Measurements from ENCODE around the gene GRIN3A.
"Not testable (repeated sequence)": the region's sequence is repeated elsewhere in the genome, so short reads cannot be mapped to it uniquely, and the experiment has no call there.

Gene GRIN3A

GRCh38 chr9:101738566-101739183, at the start of gene GRIN3A:
Gene GRIN3A (minus strand): TSS chr9:101738647. CDS start chr9:101737979, 668 bp downstream.
- no peak for DNase-seq (ENCODE audit: low read depth)

DNA sequence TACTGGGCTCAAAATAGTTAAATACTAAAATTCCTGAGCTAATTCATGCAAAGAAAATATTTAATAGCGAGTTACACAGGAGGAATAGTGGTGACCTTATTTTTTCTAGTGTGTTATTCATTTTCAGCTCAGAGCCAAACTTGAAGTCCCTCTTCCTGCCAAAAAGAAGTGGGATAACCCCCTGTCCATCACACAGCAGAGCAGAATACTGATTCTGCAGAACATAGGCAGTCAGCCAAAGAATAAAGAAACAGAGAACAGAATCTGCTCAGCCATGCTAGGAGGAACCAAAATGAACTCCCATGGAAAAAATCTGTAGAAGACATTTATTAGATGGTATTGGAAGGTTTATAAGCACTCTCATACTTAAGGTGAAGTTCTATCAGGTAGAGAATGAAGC, 49.4 kb upstream of the GRIN3A start:
- DNase-seq (ENCODE audit: low read depth), result no peak

DNA sequence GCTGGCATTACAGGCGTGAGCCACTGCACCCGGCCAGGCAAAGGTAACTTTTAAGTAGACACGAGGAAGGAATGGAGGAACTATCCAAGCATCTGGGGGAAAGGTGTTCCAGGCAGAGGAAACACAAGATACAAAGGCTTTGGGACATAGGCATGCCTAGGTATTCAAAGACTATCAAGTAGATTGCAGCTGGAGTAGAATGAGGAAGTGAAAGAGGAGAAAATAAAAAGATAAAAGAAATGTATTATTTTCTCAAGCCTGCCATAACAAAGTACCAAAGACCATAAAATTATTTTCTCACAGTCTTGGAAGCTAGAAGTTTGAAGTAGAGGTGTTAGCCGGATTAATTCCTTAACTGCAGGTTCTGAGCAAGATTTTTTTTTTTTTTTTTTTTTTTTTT, 39.9 kb upstream of the GRIN3A start:
- no peak for DNase-seq (ENCODE audit: low read depth)

DNA sequence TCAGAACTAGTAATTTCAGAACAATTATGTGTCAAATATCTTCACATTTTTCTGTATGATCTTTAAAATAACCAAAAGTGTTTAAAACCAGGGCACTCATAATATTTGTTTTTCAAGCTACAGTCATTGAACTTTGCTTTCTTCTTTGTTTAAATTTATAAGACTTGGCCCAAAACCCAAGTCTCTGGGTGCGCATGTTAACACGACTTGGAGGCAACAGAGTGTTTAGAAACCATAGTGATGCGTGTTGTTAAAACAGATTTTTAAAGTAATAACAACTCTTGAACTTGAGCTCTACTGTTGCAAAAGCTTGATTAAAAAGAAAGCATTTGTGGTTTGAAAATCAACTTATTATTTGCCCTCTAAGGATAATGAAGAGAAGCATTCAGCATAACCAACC, 26.0 kb upstream of the GRIN3A start:
- no peak for DNase-seq (ENCODE audit: low read depth)

- DNase-seq (ENCODE audit: low read depth), result no peak
Measured at GRCh38 chr9:101758304-101758930, 20.0 kb upstream of the GRIN3A start.

GRCh38 chr9:101753716-101754115, 15.3 kb upstream of the GRIN3A start:
- no peak for DNase-seq (ENCODE audit: low read depth)

DNA sequence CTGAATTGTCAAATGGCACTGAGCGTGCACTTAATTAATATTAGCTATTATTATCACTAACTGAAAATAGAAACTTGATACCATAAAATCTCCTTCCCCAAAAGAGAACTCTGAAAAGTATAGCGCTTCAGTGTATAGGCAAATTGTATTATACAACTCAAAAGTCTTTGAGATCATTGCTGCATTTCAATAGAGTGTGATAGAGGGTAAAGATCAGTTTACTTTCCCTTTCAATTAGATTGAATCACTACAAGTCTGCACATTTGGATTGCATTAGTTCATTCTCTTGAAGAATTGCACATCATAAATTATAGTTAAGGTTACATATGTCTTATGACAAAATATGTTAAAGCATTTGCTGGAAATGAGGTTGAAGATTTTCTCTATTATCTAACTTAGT, 13.4 kb upstream of the GRIN3A start:
- DNase-seq (ENCODE audit: low read depth), result no peak

- DNase-seq (ENCODE audit: low read depth), result no peak
Measured at GRCh38 chr9:101739311-101739710, 864 bp upstream of the GRIN3A start.

- DNase-seq (ENCODE audit: low read depth), result no peak
Measured at GRCh38 chr9:101737705-101738565, 512 bp downstream of the GRIN3A start.

DNA sequence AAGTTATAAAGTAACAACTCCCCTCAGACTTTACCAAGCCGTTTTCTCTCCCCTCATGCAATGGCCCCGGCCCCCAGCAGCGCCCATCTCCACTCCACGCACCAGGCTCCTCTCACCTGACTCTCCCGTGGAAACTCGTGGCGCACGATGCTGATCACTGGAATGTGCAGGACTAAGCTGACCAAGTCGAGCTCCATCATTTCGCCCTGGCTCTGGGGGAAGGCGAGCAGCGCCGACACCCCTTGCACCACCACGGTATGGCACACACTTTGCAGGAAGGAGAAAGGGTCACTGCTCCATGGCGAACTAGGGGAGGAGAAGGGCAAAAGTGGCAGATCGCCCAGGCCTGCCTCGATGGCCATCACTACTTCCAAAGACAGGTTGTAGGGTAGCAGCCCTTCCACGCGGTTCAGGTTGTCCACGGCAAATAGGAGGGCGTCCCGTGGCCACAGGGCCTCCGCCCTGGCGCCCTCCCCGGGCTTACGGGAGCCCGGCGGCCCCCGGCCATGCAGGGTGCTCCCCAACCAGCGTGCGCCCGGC, 1.2 kb downstream of the GRIN3A start:
- DNase-seq (ENCODE audit: low read depth), result no peak

- no peak for DNase-seq (ENCODE audit: low read depth)
Measured at GRCh38 chr9:101736717-101737116, 1.7 kb downstream of the GRIN3A start.

DNA sequence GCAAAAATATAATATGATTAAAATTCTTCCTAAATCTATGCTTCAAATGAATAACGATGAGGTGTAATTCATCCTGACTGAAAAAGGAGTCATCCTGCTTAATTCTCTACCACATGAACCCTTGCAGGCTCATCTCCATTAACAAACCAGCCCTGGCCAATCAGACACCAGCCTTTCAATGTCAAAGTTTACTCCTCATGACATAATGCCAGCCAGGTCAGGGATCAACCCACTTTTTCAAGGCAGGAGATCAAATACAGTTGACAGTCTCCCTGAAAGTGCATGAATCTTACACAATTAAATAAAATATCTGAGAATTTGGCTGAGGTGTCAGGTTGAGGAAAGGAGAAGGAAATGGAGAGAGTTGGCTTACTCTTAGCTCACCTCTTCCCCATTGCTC, 7.0 kb downstream of the GRIN3A start:
- DNase-seq (ENCODE audit: low read depth), result no peak

DNA sequence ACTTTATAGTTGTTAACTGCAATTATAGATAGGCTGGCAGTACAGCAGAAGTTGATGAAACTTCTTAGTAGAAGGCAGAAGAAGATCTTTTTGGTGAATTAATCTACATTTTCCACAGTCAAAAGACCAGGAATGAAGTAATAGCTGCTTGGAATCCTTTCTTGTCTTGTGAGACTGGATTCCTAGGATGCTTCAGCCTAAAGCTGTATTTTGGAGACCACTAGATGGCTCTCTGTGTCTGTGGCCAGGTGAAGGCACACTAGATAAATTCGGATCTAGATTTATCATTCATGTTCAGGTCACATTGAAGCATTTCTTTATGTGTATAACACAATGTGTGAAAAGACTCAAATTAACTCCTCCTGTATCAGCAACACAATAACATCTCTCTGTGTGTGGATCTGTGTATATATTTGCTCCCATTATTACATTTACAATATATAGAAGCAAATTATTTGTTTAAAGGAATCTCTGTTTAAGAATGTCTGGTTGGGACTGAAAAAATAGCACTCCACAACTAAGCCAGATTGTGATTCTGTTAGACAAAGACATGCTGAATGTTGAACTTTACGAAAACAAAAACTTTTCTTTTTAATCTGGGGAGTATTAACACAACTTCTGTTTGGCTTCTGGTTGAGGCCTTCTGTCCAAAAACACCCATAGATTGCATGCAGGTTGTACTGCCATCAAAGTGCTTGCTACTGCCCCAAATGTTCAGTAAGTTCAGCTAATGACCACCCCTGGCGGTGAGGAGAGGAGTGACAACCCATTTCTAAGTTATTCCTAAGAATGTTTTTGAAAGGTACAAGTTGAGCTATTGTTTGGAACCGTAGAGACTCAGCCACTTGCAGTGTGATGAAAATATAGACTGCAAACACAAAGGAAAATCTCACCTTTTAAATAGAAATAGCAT, 10.6 kb downstream of the GRIN3A start:
- DNase-seq (ENCODE audit: low read depth), result no peak

GRCh38 chr9:101724271-101724670, 14.2 kb downstream of the GRIN3A start:
- DNase-seq (ENCODE audit: low read depth), result not testable (repeated sequence)

- DNase-seq (ENCODE audit: low read depth), result no peak
Measured at GRCh38 chr9:101718192-101718591, 20.3 kb downstream of the GRIN3A start.

GRCh38 chr9:101716629-101717028, 21.8 kb downstream of the GRIN3A start:
- DNase-seq (ENCODE audit: low read depth), result no peak

DNA sequence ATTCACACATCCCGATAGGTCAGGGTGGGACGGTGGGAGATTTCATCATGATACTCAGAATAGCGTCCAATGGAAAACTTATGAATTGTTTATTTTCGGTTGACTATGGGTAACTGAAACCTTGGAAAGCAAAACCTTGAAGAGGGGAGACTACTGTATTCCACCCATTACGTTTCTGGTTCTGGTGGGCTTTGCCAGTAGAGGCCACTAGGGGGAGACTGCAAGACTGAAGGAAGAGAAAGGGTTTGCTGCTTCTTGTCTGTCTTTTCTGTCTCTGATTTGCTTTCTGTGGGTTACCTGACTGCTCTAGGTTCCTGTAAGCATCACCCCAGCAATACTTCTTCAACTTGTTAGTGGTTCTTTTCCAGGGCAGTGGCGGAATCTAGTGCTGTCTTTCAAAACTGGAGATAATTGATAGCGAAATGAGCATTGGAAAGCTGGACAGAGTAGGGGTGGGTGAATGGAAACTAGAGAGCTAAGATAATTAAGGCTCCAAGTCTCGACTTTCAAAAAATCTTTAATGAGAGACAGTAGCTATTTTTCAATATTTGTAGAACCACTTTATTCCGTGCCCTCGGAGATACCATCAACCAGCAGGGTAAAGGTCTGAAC, 27.0 kb downstream of the GRIN3A start:
- no peak for DNase-seq (ENCODE audit: low read depth)

GRCh38 chr9:101708855-101709254, 29.6 kb downstream of the GRIN3A start:
- no peak for DNase-seq (ENCODE audit: low read depth)

DNA sequence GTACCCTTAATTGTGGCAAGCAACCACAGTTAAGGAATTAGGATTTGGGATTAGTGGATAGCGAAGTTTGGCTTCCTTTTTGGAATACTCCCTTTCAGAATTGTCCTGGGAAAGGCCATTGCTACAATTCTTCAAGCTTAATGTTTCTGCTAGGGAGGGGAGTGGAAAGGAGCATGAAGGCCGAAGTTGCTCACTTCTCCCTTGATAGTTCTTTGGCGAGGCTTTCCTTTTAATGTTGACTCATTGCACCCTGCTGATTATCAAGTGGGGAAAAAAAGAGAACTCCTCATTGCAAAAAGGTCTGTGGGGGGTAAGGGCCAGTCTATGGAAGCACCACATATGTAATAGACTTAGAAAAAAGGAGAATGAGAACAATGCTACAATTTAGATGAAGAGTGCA, 30.7 kb downstream of the GRIN3A start:
- no peak for DNase-seq (ENCODE audit: low read depth)

DNA sequence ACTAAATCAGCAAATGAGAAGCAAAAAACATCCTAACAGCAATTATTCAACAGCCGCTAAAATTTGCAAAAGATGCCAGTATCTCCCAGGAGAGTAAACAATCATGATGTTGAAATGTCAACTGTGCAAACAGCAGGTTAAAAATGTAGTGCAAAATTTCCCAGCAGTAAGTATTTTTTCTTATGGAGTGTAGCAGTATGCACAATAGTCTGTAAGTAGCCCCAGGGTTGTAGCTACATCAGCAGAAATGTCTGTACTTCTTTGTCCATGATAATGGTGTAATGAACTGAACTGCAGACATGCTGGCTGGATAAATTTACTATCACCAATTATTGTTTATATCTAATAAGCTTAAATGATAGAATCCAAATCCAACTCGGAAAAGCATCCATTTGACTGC, 31.4 kb downstream of the GRIN3A start:
- no peak for DNase-seq (ENCODE audit: low read depth)

GRCh38 chr9:101706261-101706798, 32.1 kb downstream of the GRIN3A start:
- no peak for DNase-seq (ENCODE audit: low read depth)

Data from GM04504 (cell line).